Measurements from ENCODE around the gene ANKS1B.

- TF ChIP-seq, protein P1, sequence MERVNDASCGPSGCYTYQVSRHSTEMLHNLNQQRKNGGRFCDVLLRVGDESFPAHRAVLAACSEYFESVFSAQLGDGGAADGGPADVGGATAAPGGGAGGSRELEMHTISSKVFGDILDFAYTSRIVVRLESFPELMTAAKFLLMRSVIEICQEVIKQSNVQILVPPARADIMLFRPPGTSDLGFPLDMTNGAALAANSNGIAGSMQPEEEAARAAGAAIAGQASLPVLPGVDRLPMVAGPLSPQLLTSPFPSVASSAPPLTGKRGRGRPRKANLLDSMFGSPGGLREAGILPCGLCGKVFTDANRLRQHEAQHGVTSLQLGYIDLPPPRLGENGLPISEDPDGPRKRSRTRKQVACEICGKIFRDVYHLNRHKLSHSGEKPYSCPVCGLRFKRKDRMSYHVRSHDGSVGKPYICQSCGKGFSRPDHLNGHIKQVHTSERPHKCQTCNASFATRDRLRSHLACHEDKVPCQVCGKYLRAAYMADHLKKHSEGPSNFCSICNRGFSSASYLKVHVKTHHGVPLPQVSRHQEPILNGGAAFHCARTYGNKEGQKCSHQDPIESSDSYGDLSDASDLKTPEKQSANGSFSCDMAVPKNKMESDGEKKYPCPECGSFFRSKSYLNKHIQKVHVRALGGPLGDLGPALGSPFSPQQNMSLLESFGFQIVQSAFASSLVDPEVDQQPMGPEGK (CRISPR knock-in tag; IDR thresholded peaks at IDR 0.05; ENCODE audit: borderline replicate concordance) = no peak
- TF ChIP-seq, protein P2, sequence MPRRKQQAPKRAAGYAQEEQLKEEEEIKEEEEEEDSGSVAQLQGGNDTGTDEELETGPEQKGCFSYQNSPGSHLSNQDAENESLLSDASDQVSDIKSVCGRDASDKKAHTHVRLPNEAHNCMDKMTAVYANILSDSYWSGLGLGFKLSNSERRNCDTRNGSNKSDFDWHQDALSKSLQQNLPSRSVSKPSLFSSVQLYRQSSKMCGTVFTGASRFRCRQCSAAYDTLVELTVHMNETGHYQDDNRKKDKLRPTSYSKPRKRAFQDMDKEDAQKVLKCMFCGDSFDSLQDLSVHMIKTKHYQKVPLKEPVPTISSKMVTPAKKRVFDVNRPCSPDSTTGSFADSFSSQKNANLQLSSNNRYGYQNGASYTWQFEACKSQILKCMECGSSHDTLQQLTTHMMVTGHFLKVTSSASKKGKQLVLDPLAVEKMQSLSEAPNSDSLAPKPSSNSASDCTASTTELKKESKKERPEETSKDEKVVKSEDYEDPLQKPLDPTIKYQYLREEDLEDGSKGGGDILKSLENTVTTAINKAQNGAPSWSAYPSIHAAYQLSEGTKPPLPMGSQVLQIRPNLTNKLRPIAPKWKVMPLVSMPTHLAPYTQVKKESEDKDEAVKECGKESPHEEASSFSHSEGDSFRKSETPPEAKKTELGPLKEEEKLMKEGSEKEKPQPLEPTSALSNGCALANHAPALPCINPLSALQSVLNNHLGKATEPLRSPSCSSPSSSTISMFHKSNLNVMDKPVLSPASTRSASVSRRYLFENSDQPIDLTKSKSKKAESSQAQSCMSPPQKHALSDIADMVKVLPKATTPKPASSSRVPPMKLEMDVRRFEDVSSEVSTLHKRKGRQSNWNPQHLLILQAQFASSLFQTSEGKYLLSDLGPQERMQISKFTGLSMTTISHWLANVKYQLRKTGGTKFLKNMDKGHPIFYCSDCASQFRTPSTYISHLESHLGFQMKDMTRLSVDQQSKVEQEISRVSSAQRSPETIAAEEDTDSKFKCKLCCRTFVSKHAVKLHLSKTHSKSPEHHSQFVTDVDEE (CRISPR knock-in tag; IDR thresholded peaks at IDR 0.05) = no peak
- TF ChIP-seq ZFP3 (CRISPR knock-in tag; IDR thresholded peaks at IDR 0.05) (no peak), ZNF565 (CRISPR knock-in tag; conservative IDR thresholded peaks at IDR 0.05; ENCODE audit: low read depth) (no peak), TCF4 (CRISPR knock-in tag; IDR thresholded peaks at IDR 0.05; ENCODE audit: borderline replicate concordance) (no peak), BACH2 (CRISPR knock-in tag; IDR thresholded peaks at IDR 0.05; ENCODE audit: borderline replicate concordance) (no peak), GLIS3 (CRISPR knock-in tag; IDR thresholded peaks at IDR 0.05) (no peak), RARB (CRISPR knock-in tag; IDR thresholded peaks at IDR 0.05) (no peak), PPARA (CRISPR knock-in tag; IDR thresholded peaks at IDR 0.05; ENCODE audit: borderline replicate concordance) (no peak), ZNF8 (CRISPR knock-in tag; IDR thresholded peaks at IDR 0.05) (no peak), ISL1 (CRISPR knock-in tag; IDR thresholded peaks at IDR 0.05) (no peak), ZFP30 (CRISPR knock-in tag; IDR thresholded peaks at IDR 0.05) (no peak)
- TF ChIP-seq, protein P3, sequence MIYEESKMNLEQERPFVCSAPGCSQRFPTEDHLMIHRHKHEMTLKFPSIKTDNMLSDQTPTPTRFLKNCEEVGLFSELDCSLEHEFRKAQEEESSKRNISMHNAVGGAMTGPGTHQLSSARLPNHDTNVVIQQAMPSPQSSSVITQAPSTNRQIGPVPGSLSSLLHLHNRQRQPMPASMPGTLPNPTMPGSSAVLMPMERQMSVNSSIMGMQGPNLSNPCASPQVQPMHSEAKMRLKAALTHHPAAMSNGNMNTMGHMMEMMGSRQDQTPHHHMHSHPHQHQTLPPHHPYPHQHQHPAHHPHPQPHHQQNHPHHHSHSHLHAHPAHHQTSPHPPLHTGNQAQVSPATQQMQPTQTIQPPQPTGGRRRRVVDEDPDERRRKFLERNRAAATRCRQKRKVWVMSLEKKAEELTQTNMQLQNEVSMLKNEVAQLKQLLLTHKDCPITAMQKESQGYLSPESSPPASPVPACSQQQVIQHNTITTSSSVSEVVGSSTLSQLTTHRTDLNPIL (CRISPR knock-in tag; IDR thresholded peaks at IDR 0.05; ENCODE audit: low read depth) = no peak
Observed at GRCh38 chr12:99260456-99260996, 724.2 kb downstream of the ANKS1B start.
